ENCODE results near the gene CACNA2D4.

The CACNA2D4 gene

DNA sequence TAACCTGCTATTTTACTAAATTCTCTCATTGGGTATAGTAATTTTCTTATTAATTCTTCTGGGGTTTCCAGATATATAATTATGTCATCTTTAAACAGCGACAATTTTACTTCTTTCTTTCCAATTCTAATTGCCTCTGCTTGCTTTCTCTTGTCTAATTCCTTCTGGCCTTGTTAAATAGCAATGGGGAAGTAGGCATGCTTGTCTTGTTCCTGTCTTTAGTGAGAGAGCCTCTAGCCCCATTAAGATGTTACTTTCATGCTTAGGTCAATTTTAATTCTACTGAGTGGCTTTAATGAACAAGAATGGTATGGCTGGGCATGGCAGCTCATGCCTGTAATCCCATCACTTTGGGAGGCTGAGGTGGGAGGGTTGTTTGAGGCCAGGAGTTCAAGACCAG lies 66.4 kb downstream of the CACNA2D4 start:
- H3K4me3 ChIP-seq (ENCODE audit: low read length), result no peak overlapping the region
- H3K27me3 ChIP-seq (replicated peaks; ENCODE audit: insufficient read depth, low read length), result 0 out of 2 replicates have a peak, but pooled peaks cover 6% of the 10 kb centered on the region
- no peak overlapping the region for H3K27ac ChIP-seq (ENCODE audit: low read length)
- no peaks in the 10 kb centered on the region for H3K9me2 ChIP-seq (replicated peaks; ENCODE audit: insufficient read depth, low read length)
- no peak overlapping the region for H3K9ac ChIP-seq (ENCODE audit: low read length)
- no peak for DNase-seq
- no peaks in the 10 kb centered on the region for H3K36me3 ChIP-seq (replicated peaks; ENCODE audit: insufficient read depth, low read length)
- no peaks in the 10 kb centered on the region for H3F3A ChIP-seq (ENCODE audit: insufficient read depth, low read length)
- peaks cover 11% of the 10 kb centered on the region; the same call in 1 of the 2 replicates for H3K4me1 ChIP-seq (ENCODE audit: low read length)
- no peak overlapping the region for H2AFZ ChIP-seq (ENCODE audit: low read length)
- H3K4me2 ChIP-seq (ENCODE audit: low read depth, low read length), result no peak overlapping the region
- H4K20me1 ChIP-seq (ENCODE audit: insufficient read depth, low read length), result no peaks in the 10 kb centered on the region
- TF ChIP-seq EZH2 (optimal IDR thresholded peaks at IDR 0.05; ENCODE audit: low read depth, low read length) (no peak), EZH2phosphoT487 (IDR thresholded peaks at IDR 0.05; ENCODE audit: low read length) (no peak)
- TF ChIP-seq, protein P1, sequence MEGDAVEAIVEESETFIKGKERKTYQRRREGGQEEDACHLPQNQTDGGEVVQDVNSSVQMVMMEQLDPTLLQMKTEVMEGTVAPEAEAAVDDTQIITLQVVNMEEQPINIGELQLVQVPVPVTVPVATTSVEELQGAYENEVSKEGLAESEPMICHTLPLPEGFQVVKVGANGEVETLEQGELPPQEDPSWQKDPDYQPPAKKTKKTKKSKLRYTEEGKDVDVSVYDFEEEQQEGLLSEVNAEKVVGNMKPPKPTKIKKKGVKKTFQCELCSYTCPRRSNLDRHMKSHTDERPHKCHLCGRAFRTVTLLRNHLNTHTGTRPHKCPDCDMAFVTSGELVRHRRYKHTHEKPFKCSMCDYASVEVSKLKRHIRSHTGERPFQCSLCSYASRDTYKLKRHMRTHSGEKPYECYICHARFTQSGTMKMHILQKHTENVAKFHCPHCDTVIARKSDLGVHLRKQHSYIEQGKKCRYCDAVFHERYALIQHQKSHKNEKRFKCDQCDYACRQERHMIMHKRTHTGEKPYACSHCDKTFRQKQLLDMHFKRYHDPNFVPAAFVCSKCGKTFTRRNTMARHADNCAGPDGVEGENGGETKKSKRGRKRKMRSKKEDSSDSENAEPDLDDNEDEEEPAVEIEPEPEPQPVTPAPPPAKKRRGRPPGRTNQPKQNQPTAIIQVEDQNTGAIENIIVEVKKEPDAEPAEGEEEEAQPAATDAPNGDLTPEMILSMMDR (IDR thresholded peaks at IDR 0.05; ENCODE audit: low read length), result no peak
- no peaks in the 10 kb centered on the region for H3K79me2 ChIP-seq (ENCODE audit: low read length)
- H3K9me3 ChIP-seq (replicated peaks; ENCODE audit: insufficient read depth, low read length), result no peaks in the 10 kb centered on the region

DNA sequence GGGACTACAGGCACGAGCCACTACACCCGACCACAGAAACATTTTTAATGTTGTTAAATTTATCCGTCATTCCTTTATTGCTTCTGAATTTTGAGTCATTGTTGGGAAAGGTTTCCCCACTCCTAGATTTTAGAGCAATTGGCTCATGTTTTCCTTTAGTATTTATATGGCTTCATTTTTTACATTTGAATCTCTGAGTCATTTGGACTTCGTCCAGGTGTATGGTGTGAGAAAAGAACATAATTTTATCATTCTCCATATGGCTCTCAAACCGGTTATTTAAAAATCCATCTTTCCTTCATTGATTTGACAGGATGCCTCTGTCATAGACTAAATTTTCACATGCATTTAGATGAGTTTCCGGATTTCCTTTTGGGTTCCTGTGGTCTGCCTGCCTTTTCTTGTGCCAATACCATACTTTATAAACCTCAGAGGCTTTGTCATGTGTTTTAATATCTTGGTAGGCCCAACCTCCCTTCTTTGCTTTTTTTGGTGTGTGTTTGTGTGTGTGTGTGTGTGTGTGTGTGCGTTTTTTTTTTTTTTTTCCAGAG lies 67.2 kb downstream of the CACNA2D4 start:
- no peaks in the 10 kb centered on the region for H3F3A ChIP-seq (ENCODE audit: insufficient read depth, low read length)
- no peak overlapping the region for H3K9ac ChIP-seq (ENCODE audit: low read length)
- no peaks in the 10 kb centered on the region for H3K9me2 ChIP-seq (replicated peaks; ENCODE audit: insufficient read depth, low read length)
- no peak overlapping the region for H3K4me2 ChIP-seq (ENCODE audit: low read depth, low read length)
- TF ChIP-seq, protein P1 (IDR thresholded peaks at IDR 0.05; ENCODE audit: low read length), result no peak
- no peak for TF ChIP-seq EZH2 (optimal IDR thresholded peaks at IDR 0.05; ENCODE audit: low read depth, low read length)
- no peak for TF ChIP-seq EZH2phosphoT487 (IDR thresholded peaks at IDR 0.05; ENCODE audit: low read length)
- H3K9me3 ChIP-seq (replicated peaks; ENCODE audit: insufficient read depth, low read length), result no peaks in the 10 kb centered on the region
- peaks cover 11% of the 10 kb centered on the region; the same call in 1 of the 2 replicates for H3K4me1 ChIP-seq (ENCODE audit: low read length)
- H3K79me2 ChIP-seq (ENCODE audit: low read length), result no peaks in the 10 kb centered on the region
- H3K27me3 ChIP-seq (replicated peaks; ENCODE audit: insufficient read depth, low read length), result peaks cover 11% of the 10 kb centered on the region; the same call in 1 of the 2 replicates
- no peak for DNase-seq
- H4K20me1 ChIP-seq (ENCODE audit: insufficient read depth, low read length), result no peaks in the 10 kb centered on the region
- no peak overlapping the region for H3K27ac ChIP-seq (ENCODE audit: low read length)
- H3K36me3 ChIP-seq (replicated peaks; ENCODE audit: insufficient read depth, low read length), result no peaks in the 10 kb centered on the region
- no peak overlapping the region for H2AFZ ChIP-seq (ENCODE audit: low read length)
- no peak overlapping the region for H3K4me3 ChIP-seq (ENCODE audit: low read length)

DNA sequence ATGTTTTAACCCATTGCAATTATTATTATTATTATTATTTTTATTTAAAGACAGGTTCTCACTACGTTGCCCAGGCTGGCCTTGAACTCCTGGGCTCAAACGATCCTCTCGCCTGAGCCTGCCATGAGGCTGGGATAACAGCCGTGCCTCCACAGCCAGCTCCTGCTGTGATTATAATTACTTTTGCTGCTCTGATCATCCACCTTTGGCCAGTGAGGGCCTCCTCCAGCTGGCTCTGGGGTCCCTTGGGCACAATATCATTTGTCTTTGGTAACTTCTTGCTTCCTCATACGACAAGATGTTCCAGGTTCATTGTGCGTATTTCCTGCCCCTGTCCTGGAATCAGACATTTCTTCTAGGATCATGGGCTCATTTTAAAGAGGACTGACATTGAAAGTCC lies 69.7 kb downstream of the CACNA2D4 start:
- H4K20me1 ChIP-seq (ENCODE audit: insufficient read depth, low read length), result no peaks in the 10 kb centered on the region
- no peak overlapping the region for H3K27ac ChIP-seq (ENCODE audit: low read length)
- no peaks in the 10 kb centered on the region for H3K9me2 ChIP-seq (replicated peaks; ENCODE audit: insufficient read depth, low read length)
- H3K4me2 ChIP-seq (ENCODE audit: low read depth, low read length), result no peak overlapping the region
- no peak for DNase-seq
- TF ChIP-seq EZH2phosphoT487 (IDR thresholded peaks at IDR 0.05; ENCODE audit: low read length), result no peak
- TF ChIP-seq, protein P1 (IDR thresholded peaks at IDR 0.05; ENCODE audit: low read length), result no peak
- TF ChIP-seq EZH2 (optimal IDR thresholded peaks at IDR 0.05; ENCODE audit: low read depth, low read length), result no peak
- H3F3A ChIP-seq (ENCODE audit: insufficient read depth, low read length), result no peaks in the 10 kb centered on the region
- H3K36me3 ChIP-seq (replicated peaks; ENCODE audit: insufficient read depth, low read length), result no peaks in the 10 kb centered on the region
- H3K9me3 ChIP-seq (replicated peaks; ENCODE audit: insufficient read depth, low read length), result no peaks in the 10 kb centered on the region
- no peak overlapping the region for H2AFZ ChIP-seq (ENCODE audit: low read length)
- H3K4me1 ChIP-seq (ENCODE audit: low read length), result no peaks in the 10 kb centered on the region
- peaks cover 33% of the 10 kb centered on the region for H3K27me3 ChIP-seq (replicated peaks; ENCODE audit: insufficient read depth, low read length)
- no peaks in the 10 kb centered on the region for H3K79me2 ChIP-seq (ENCODE audit: low read length)
- H3K4me3 ChIP-seq (ENCODE audit: low read length), result no peak overlapping the region
- H3K9ac ChIP-seq (ENCODE audit: low read length), result no peak overlapping the region
